GM23338 (cell line): ENCODE measurements around the gene BCOR. TPM values are rescaled to one million over a fixed set of nuclear protein-coding genes. Genes with fewer than 3 reads are reported as not detected.

Experiments
- ATAC-seq: fragments of 200-7000 bp; cut with Tn5 transposase; 3 replicates; pipeline ENCODE4 v1.9.1; 2020
- DNase-seq: peaks from one replicate; pipeline ENCODE4 v3.0.0-alpha.2; 2015; ENCODE audit warnings: low spot score
- H2AFZ ChIP-seq: fragments of 200-600 bp; sonication (generic); 2 replicates; pipeline ENCODE4 v1.8.0; 2016; ENCODE audit warnings: antibody characterized with exemption, mild to moderate bottlenecking, moderate library complexity
- H3F3A ChIP-seq: fragments of 200-600 bp; sonication (generic); replicated peaks from 2 replicates; pipeline ENCODE4 v1.8.0; 2017; ENCODE audit warnings: antibody characterized with exemption, mixed run types, low read depth
- H3K27ac ChIP-seq: fragments of 200-600 bp; sonication (generic); 2 replicates; pipeline ENCODE4 v1.6.1; 2016; ENCODE audit warnings: low read depth
- H3K27me3 ChIP-seq: fragments of 200-600 bp; sonication (generic); 2 replicates; pipeline ENCODE4 v1.8.0; 2016; ENCODE audit warnings: mild to moderate bottlenecking, mixed run types, moderate library complexity; ENCODE audit not compliant: insufficient read depth
- H3K36me3 ChIP-seq: fragments of 200-600 bp; sonication (generic); 2 replicates; pipeline ENCODE4 v1.8.0; 2016; ENCODE audit warnings: mild to moderate bottlenecking; ENCODE audit not compliant: insufficient read depth
- H3K4me1 ChIP-seq: fragments of 200-600 bp; sonication (generic); 2 replicates; pipeline ENCODE4 v1.8.0; 2016; ENCODE audit warnings: mild to moderate bottlenecking, moderate library complexity; ENCODE audit not compliant: insufficient read depth
- H3K4me2 ChIP-seq: fragments of 200-600 bp; sonication (generic); 2 replicates; pipeline ENCODE4 v1.7.1; 2017; ENCODE audit warnings: mixed run types
- H3K4me3 ChIP-seq: fragments of 200-600 bp; sonication (generic); 2 replicates; pipeline ENCODE4 v1.6.1; 2016; ENCODE audit warnings: mixed run types
- H3K79me2 ChIP-seq: fragments of 200-600 bp; sonication (generic); replicated peaks from 2 replicates; pipeline ENCODE4 v1.8.0; 2017; ENCODE audit warnings: mild to moderate bottlenecking; ENCODE audit not compliant: insufficient read depth
- H3K9me2 ChIP-seq: fragments of 200-600 bp; sonication (generic); 2 replicates; pipeline ENCODE4 v1.8.0; 2017; ENCODE audit not compliant: insufficient read depth
- H4K20me1 ChIP-seq: fragments of 200-600 bp; sonication (generic); replicated peaks from 2 replicates; pipeline ENCODE4 v1.8.0; 2017; ENCODE audit warnings: mild to moderate bottlenecking; ENCODE audit not compliant: insufficient read depth
- H3K27ac Mint-ChIP-seq: 2 replicates; pipeline ENCODE4 v1.8.0; 2020; ENCODE audit warnings: inconsistent platforms, mild to moderate bottlenecking, moderate library complexity, mixed read lengths
- H3K27me3 Mint-ChIP-seq: 3 replicates; pipeline ENCODE4 v1.8.0; 2022; ENCODE audit warnings: low read depth, mild to moderate bottlenecking, moderate library complexity, mixed read lengths, inconsistent platforms; ENCODE audit not compliant: insufficient read depth, poor library complexity
- H3K36me3 Mint-ChIP-seq: 3 replicates; pipeline ENCODE4 v1.8.0; 2021; ENCODE audit warnings: low read depth, mild to moderate bottlenecking, inconsistent platforms, moderate library complexity, mixed read lengths
- H3K4me1 Mint-ChIP-seq: 3 replicates; pipeline ENCODE4 v1.8.0; 2020; ENCODE audit warnings: mild to moderate bottlenecking, inconsistent platforms, mixed read lengths
- H3K4me3 Mint-ChIP-seq: 3 replicates; pipeline ENCODE4 v1.8.0; 2021; ENCODE audit warnings: moderate library complexity, mild to moderate bottlenecking, inconsistent platforms, mixed read lengths
- H3K9me3 Mint-ChIP-seq: 3 replicates; pipeline ENCODE4 v1.8.0; 2020; ENCODE audit warnings: moderate library complexity, mild to moderate bottlenecking, inconsistent platforms, mixed read lengths
- CREB1 ChIP-seq: fragments of 250-450 bp; sonication (Bioruptor Pico); IDR thresholded peaks from 2 replicates; pipeline ENCODE4 v1.5.0; 2020; ENCODE audit warnings: low read depth, mild to moderate bottlenecking, moderate library complexity
- EZH2phosphoT487 ChIP-seq: fragments of 200-600 bp; sonication (generic); IDR thresholded peaks from one replicate; pipeline ENCODE4 v1.8.1; 2018; ENCODE audit warnings: antibody characterized with exemption; ENCODE audit not compliant: unreplicated experiment
- JUNB ChIP-seq: IDR thresholded peaks from one replicate; pipeline ENCODE4 v1.6.1; 2016; ENCODE audit warnings: antibody characterized with exemption; ENCODE audit not compliant: unreplicated experiment
- NANOG ChIP-seq: IDR thresholded peaks from 2 replicates; pipeline ENCODE4 v1.6.1; 2016; ENCODE audit warnings: antibody characterized with exemption, borderline replicate concordance
- POLR2AphosphoS5 ChIP-seq: IDR thresholded peaks from 2 replicates; pipeline ENCODE4 v1.6.1; 2016; ENCODE audit warnings: antibody characterized with exemption, low read depth
- ZNF331 ChIP-seq: fragments of 250-450 bp; sonication (Bioruptor Pico); IDR thresholded peaks from 2 replicates; pipeline ENCODE4 v1.5.0; 2020; ENCODE audit warnings: low read depth, mild to moderate bottlenecking, moderate library complexity
- polyA plus RNA-seq: library from polyadenylated mRNA; unstranded; fragments of >200 nt; fragmentation: Nextera tagmentation; extraction: Ambion mirVana; gene quantifications from 2 replicates; pipeline ENCODE4 v1.2.1, GENCODE V29; 2016
- total RNA-seq: library from RNA; depleted of rRNA; stranded (reverse); fragments of >200 nt; shearing (Covaris generic); gene quantifications from 2 replicates; pipeline ENCODE4 v1.2.3, GENCODE V29; 2014
- TF ChIP-seq, protein P1 (sequence below): IDR thresholded peaks from 2 replicates; pipeline ENCODE4 v1.6.1; 2016; ENCODE audit warnings: antibody characterized with exemption
- TF ChIP-seq, protein P2 (sequence below): IDR thresholded peaks from one replicate; pipeline ENCODE4 v1.6.1; 2018; ENCODE audit warnings: antibody characterized with exemption; ENCODE audit not compliant: unreplicated experiment
- TF ChIP-seq, protein P3 (sequence below), 2 experiments: fragments of 200-600 bp in 1 of 2; sonication (generic) in 1 of 2; conservative IDR thresholded peaks; 2 replicates each; pipeline versions ENCODE4 v1.5.1 to v1.6.1; 2016 to 2017; ENCODE audit warnings: antibody characterized with exemption in 2 of 2, low read depth in 2 of 2, mild to moderate bottlenecking in 2 of 2, moderate library complexity in 1 of 2
- TF ChIP-seq, protein P4 (sequence below): fragments of 250-450 bp; sonication (Bioruptor Pico); IDR thresholded peaks from 2 replicates; pipeline ENCODE4 v1.5.0; 2020; ENCODE audit warnings: mild to moderate bottlenecking, moderate library complexity

Gene BCOR
- total and polyA plus RNA-seq, 2 experiments from 2014 or later = 25.5 to 60.8 TPM

DNA sequence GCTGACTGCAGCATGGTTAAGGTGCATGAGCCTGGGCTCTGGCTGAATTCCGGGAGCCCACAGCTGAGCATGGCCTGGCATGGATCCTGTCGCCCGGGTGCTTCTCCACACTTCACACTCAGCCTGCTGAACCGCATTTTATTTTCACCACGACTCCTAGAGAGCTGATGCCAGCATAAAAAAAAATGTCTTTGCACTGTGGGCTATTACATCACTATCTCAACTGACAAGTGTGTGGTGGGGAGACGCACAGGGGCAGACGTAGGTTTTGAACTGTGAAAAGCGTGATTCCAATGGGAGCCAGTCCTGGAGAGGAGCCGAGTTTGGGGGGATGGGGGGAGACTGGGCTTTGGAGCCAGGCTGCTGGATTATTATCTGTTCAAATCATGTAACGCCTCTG is 36.8 kb downstream of the BCOR start (continued):
- TF ChIP-seq, protein P1, sequence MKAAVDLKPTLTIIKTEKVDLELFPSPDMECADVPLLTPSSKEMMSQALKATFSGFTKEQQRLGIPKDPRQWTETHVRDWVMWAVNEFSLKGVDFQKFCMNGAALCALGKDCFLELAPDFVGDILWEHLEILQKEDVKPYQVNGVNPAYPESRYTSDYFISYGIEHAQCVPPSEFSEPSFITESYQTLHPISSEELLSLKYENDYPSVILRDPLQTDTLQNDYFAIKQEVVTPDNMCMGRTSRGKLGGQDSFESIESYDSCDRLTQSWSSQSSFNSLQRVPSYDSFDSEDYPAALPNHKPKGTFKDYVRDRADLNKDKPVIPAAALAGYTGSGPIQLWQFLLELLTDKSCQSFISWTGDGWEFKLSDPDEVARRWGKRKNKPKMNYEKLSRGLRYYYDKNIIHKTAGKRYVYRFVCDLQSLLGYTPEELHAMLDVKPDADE = no peak
- TF ChIP-seq ZNF331 (CRISPR knock-in tag) = no peak
- TF ChIP-seq, protein P2, sequence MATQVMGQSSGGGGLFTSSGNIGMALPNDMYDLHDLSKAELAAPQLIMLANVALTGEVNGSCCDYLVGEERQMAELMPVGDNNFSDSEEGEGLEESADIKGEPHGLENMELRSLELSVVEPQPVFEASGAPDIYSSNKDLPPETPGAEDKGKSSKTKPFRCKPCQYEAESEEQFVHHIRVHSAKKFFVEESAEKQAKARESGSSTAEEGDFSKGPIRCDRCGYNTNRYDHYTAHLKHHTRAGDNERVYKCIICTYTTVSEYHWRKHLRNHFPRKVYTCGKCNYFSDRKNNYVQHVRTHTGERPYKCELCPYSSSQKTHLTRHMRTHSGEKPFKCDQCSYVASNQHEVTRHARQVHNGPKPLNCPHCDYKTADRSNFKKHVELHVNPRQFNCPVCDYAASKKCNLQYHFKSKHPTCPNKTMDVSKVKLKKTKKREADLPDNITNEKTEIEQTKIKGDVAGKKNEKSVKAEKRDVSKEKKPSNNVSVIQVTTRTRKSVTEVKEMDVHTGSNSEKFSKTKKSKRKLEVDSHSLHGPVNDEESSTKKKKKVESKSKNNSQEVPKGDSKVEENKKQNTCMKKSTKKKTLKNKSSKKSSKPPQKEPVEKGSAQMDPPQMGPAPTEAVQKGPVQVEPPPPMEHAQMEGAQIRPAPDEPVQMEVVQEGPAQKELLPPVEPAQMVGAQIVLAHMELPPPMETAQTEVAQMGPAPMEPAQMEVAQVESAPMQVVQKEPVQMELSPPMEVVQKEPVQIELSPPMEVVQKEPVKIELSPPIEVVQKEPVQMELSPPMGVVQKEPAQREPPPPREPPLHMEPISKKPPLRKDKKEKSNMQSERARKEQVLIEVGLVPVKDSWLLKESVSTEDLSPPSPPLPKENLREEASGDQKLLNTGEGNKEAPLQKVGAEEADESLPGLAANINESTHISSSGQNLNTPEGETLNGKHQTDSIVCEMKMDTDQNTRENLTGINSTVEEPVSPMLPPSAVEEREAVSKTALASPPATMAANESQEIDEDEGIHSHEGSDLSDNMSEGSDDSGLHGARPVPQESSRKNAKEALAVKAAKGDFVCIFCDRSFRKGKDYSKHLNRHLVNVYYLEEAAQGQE = no peak
- TF ChIP-seq NANOG = no peak
- TF ChIP-seq POLR2AphosphoS5 = no peak
- TF ChIP-seq, protein P3, sequence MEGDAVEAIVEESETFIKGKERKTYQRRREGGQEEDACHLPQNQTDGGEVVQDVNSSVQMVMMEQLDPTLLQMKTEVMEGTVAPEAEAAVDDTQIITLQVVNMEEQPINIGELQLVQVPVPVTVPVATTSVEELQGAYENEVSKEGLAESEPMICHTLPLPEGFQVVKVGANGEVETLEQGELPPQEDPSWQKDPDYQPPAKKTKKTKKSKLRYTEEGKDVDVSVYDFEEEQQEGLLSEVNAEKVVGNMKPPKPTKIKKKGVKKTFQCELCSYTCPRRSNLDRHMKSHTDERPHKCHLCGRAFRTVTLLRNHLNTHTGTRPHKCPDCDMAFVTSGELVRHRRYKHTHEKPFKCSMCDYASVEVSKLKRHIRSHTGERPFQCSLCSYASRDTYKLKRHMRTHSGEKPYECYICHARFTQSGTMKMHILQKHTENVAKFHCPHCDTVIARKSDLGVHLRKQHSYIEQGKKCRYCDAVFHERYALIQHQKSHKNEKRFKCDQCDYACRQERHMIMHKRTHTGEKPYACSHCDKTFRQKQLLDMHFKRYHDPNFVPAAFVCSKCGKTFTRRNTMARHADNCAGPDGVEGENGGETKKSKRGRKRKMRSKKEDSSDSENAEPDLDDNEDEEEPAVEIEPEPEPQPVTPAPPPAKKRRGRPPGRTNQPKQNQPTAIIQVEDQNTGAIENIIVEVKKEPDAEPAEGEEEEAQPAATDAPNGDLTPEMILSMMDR (conservative IDR thresholded peaks at IDR 0.05; ENCODE audit: low read depth in 2 of 2) = no peak

DNA sequence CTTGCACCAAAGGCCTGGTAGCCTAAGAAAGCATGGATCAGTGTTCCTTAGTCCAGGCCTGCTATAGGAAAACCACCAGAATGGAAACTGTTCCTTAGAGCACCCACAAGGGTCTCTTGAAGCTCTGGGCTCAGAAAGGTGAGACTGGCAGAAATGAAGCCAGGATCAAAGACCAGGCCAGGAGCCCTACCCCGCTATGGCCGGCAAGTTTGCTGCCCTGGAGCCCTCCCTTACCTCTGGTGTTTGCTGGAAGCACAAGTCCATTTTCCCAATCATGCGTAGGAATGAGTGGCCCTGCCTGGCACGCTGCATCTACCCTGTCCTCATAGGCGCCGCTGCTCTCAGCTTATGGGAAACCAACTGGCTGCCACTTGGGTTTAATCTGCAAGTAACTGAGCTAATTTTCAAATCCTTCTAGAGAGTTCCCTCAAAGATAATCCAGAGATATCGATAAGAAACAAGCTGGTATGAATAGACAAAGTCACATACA is 37.4 kb downstream of the BCOR start:
- Histone ChIP-seq H3K27me3 (no peaks in the 10 kb centered on the region), H3K79me2 (no peaks in the 10 kb centered on the region), H3K27ac (no peak overlapping the region), H3K4me3 (no peak overlapping the region), H2AFZ (no peak overlapping the region), H3K4me2 (no peak overlapping the region), H3F3A (no peaks in the 10 kb centered on the region), H3K36me3 (peaks cover 9% of the 10 kb centered on the region; the same call in 1 of the 2 replicates), H4K20me1 (peaks cover 5% of the 10 kb centered on the region; the same call in 1 of the 2 replicates), H3K4me1 (peaks cover 9% of the 10 kb centered on the region; the same call in 1 of the 2 replicates), H3K9me2 (no peaks in the 10 kb centered on the region)
- peaks cover 36% of the 10 kb centered on the region for H3K4me1 Mint-ChIP-seq
- H3K27ac Mint-ChIP-seq = no peak overlapping the region
- DNase-seq = no peak
- peaks cover 2% of the 10 kb centered on the region for H3K27me3 Mint-ChIP-seq
- ATAC-seq = no peak
- no peaks in the 10 kb centered on the region for H3K9me3 Mint-ChIP-seq
- no peak overlapping the region for H3K4me3 Mint-ChIP-seq
- H3K36me3 Mint-ChIP-seq = peaks cover 96% of the 10 kb centered on the region
- no peak for TF ChIP-seq CREB1 (CRISPR knock-in tag)
- no peak for TF ChIP-seq JUNB
- TF ChIP-seq, protein P1 = no peak
- TF ChIP-seq POLR2AphosphoS5 = no peak
- no peak for TF ChIP-seq EZH2phosphoT487
- TF ChIP-seq, protein P4, sequence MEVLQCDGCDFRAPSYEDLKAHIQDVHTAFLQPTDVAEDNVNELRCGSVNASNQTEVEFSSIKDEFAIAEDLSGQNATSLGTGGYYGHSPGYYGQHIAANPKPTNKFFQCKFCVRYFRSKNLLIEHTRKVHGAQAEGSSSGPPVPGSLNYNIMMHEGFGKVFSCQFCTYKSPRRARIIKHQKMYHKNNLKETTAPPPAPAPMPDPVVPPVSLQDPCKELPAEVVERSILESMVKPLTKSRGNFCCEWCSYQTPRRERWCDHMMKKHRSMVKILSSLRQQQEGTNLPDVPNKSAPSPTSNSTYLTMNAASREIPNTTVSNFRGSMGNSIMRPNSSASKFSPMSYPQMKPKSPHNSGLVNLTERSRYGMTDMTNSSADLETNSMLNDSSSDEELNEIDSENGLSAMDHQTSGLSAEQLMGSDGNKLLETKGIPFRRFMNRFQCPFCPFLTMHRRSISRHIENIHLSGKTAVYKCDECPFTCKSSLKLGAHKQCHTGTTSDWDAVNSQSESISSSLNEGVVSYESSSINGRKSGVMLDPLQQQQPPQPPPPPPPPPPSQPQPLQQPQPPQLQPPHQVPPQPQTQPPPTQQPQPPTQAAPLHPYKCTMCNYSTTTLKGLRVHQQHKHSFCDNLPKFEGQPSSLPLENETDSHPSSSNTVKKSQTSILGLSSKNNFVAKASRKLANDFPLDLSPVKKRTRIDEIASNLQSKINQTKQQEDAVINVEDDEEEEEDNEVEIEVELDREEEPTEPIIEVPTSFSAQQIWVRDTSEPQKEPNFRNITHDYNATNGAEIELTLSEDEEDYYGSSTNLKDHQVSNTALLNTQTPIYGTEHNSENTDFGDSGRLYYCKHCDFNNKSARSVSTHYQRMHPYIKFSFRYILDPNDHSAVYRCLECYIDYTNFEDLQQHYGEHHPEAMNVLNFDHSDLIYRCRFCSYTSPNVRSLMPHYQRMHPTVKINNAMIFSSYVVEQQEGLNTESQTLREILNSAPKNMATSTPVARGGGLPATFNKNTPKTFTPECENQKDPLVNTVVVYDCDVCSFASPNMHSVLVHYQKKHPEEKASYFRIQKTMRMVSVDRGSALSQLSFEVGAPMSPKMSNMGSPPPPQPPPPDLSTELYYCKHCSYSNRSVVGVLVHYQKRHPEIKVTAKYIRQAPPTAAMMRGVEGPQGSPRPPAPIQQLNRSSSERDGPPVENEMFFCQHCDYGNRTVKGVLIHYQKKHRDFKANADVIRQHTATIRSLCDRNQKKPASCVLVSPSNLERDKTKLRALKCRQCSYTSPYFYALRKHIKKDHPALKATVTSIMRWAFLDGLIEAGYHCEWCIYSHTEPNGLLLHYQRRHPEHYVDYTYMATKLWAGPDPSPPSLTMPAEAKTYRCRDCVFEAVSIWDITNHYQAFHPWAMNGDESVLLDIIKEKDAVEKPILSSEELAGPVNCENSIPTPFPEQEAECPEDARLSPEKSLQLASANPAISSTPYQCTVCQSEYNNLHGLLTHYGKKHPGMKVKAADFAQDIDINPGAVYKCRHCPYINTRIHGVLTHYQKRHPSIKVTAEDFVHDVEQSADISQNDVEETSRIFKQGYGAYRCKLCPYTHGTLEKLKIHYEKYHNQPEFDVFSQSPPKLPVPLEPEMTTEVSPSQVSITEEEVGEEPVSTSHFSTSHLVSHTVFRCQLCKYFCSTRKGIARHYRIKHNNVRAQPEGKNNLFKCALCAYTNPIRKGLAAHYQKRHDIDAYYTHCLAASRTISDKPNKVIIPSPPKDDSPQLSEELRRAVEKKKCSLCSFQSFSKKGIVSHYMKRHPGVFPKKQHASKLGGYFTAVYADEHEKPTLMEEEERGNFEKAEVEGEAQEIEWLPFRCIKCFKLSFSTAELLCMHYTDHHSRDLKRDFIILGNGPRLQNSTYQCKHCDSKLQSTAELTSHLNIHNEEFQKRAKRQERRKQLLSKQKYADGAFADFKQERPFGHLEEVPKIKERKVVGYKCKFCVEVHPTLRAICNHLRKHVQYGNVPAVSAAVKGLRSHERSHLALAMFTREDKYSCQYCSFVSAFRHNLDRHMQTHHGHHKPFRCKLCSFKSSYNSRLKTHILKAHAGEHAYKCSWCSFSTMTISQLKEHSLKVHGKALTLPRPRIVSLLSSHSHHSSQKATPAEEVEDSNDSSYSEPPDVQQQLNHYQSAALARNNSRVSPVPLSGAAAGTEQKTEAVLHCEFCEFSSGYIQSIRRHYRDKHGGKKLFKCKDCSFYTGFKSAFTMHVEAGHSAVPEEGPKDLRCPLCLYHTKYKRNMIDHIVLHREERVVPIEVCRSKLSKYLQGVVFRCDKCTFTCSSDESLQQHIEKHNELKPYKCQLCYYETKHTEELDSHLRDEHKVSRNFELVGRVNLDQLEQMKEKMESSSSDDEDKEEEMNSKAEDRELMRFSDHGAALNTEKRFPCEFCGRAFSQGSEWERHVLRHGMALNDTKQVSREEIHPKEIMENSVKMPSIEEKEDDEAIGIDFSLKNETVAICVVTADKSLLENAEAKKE (CRISPR knock-in tag) = no peak
- no peak for TF ChIP-seq ZNF331 (CRISPR knock-in tag)
